ENCODE data around the gene RASGRP2.

RASGRP2 gene

GRCh38 chr11:64755681-64756361 lies 11.9 kb upstream of the RASGRP2 start:
- no peak for DNase-seq

GRCh38 chr11:64754919-64755662 lies 11.1 kb upstream of the RASGRP2 start:
- DNase-seq, result no peak

GRCh38 chr11:64754124-64754918 lies 10.4 kb upstream of the RASGRP2 start:
- DNase-seq, result no peak

- DNase-seq, result no peak
Observed at GRCh38 chr11:64753380-64754123, 9.6 kb upstream of the RASGRP2 start.

- DNase-seq, result no peak
Observed at GRCh38 chr11:64753019-64753379, 9.1 kb upstream of the RASGRP2 start.

GRCh38 chr11:64752175-64752970 lies 8.4 kb upstream of the RASGRP2 start:
- DNase-seq, result no peak

- no peak for DNase-seq
Observed at GRCh38 chr11:64751580-64751979, 7.6 kb upstream of the RASGRP2 start.

DNA sequence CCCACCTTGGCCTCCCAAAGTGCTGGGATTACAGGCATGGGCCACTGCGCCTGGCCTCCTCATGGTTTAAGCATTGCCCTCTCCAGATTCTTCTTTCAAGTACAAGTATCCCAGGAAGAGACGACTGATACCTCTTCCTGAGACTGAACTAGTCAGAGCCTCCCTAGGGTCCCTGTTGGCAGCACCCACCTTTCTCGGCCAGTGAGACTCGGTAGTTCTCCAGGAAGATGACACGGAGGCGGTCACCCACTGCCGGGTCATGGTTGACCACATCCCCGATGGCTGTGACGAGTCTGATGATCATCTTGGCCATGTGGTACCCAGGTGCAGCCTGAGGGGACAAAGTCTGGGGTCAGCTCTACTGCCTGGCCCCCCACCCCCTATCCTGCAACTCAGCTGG lies 7.2 kb upstream of the RASGRP2 start:
- no peak for DNase-seq

DNA sequence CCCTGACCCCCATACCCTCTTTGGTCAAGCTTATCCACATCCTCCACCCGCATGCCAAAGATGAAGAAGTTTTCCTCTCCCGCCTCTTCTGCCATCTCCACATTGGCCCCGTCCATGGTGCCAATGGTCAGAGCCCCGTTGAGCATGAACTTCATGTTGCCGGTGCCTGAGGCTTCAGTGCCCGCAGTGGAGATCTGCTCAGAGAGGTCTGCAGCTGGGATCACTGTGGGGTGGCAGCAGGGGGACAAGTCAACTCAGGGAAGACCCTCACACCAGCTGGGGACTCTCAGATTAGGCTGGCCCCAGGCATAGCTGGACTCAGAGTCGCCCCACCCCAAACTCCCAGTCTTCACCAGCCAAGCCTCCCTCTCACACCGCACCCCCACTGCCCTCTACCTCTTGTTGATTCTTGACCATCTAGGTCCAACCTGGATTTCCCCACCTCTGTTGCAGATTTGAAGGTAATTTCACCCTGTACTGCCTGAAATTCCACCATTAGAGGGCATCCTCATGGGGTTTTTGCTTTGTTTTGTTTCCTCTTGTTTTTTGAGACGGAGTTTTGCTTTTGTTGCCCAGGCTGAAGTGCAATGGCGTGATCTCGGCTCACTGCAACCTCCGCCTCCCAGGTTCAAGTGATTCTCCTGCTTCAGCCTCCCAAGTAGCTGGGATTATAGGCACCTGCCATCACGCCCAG lies 6.6 kb upstream of the RASGRP2 start:
- no peak for DNase-seq

GRCh38 chr11:64747961-64748665 lies 4.2 kb upstream of the RASGRP2 start:
- no peak for DNase-seq

DNA sequence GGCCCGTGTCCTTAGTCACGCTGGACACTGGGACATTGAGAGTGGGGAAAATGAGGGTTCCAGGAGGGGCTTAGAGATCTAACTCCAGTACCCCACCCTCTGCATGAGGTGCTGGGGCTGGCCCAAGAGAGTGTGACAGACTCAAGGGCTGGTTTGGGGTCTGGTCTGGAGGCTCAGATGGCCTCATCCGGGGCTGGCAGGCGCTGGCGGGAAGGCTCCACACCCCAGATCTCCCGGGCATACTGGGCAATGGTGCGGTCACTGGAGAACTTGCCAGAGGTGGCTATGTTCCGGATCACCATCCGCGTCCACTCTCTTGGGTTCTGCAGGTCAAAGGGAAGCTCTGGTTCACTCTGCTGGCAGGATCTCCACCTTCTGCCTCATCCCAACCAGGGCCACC lies 2.5 kb upstream of the RASGRP2 start:
- DNase-seq, result no peak

- DNase-seq, result peak; percentile 68
Observed at GRCh38 chr11:64745521-64746328, 1.8 kb upstream of the RASGRP2 start.

DNA sequence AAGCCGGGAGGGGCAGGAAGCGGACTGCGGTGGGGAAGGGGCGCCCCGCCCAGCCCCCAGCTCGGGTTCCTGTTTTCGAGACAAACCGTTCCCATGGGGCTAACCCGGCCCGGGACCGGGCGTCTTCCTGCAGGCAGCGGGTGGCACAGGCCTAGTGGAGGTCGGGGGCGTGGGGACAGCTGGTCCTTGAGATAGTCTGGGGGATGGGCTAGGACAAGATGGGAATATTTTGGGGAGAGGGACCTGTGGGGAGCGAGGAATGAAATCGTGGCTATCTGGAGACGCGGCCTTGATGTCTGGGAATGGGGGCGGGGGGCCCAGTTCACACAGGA lies 1.2 kb upstream of the RASGRP2 start:
- peak; percentile 63 for DNase-seq

GRCh38 chr11:64744544-64745188 lies 724 bp upstream of the RASGRP2 start:
- DNase-seq, result peak; percentile 30

- peak; percentile 80 for DNase-seq
Observed at GRCh38 chr11:64742889-64743590, 902 bp downstream of the RASGRP2 start.

DNA sequence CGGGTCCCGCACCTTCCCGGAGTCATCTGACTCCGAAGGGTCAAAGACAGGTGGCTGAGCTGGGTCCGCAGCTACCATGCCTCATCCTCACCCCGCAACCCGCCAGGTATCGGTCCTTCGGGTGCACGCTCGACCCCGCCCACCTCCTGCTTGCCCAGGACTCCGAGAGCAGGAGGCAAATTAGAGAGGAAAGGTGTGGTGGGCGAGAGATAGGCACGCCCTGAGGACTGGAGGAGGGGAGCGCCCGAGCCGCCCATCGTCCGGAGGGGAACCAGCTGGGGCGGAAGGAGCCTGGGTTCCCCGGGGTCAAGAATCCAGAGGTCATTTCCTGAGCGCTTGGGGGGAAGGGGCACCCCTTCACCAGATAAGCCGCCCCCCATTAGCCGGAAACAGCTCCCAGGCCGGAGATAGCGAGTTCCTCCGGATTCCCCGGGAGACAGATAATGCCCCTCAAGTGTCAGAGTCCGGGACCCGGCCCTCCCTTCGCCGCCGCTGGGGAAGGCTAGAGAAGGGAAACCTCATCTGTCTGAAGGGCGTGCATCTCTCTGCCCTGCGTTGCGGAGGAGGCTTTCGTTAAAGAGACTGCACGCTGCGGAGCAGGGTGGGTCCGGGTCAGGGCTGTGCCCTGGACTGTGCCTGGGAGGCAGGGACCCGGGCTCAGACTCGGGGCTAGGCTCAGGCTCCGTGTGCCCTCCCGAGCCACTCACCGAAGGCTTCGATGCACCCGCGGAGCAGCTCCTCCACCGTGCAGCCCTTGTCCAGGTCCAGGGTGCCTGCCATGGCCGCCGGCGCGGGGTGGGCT lies 1.7 kb downstream of the RASGRP2 start:
- peak; percentile 52 for DNase-seq

- DNase-seq, result no peak
Observed at GRCh38 chr11:64741375-64742086, 2.4 kb downstream of the RASGRP2 start.
